HG03025 (cell line): ENCODE measurements around the gene NCR2.
"Not testable (repeated sequence)": the region's sequence is repeated elsewhere in the genome, so short reads cannot be mapped to it uniquely, and the experiment has no call there.

Experiments
- ATAC-seq: cut with Tn5 transposase; IDR thresholded peaks from one replicate; pipeline ENCODE4 v1.9.1; 2021; ENCODE audit warnings: mild to moderate bottlenecking, moderate library complexity; ENCODE audit not compliant: unreplicated experiment, low FRiP score

Gene NCR2

DNA sequence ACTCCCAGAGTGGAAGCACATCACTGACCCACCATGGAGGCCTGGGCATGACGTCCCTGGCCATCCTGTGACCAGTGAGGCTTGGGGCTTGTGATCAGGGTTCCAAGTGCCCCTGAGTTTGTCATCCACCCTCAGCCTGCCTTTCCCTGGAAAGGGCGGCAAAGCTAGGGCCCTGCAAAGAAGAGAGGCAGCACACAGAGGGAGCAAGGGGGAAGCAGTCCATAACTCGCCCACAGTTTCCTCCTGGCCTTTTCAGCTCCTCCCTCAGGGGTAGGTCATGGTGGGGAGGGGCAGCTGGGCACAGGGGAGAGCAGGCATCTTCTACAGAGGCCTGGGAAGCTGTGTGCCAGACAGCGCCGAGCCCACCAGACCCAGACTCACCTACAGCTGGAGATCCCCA is at the start of gene NCR2:
Gene NCR2, plus strand, starts transcription at position 313 of the 400 bp plus-strand sequence. CDS start 269 bp downstream, outside the sequence.
- no peak for ATAC-seq

DNA sequence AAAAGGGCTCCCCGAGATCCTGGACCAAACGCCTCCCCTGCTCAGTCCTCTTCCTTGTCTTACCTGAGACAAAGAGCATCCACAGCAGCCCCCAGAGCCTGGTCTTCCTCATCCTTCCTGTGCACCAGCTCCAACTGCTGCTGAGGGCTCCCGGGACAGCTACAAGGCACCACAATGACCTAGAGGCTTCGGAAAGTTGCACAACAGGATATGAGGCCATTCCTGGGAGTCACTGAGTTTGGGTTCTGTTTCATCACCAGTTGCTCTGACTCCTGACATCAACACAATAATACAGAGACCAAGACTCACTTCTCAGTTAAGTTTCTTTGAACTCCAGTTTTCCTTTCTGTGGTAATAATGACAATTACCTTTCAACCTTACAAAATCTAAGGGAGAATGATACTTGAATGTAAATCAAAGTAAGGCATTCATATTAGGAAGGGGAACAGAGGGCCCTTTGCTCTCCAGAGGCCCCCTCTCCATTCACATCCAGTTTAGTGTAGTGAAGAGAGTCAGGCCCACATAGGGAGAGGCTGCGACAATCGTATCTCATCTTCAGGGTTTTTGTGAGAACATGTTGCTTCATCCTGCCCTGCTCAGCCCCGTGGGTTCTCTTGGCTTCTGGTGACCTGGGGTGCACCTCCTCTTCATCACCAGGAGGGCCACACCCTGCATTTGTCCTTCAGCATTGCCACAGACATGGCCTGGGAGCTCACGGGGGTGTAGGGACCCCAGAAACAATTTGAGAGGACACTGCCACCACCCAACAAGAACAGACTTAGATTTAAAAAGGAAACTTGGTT is 48.7 kb upstream of the NCR2 start, which contains the start of gene TREM1:
Gene TREM1, minus strand, starts transcription at position 139 of the 803 bp plus-strand sequence. Its CDS starts 27 bp downstream, at position 112.
- ATAC-seq: no peak

- no peak for ATAC-seq
Measured at GRCh38 chr6:41288030-41288753, 47.2 kb upstream of the NCR2 start.

DNA sequence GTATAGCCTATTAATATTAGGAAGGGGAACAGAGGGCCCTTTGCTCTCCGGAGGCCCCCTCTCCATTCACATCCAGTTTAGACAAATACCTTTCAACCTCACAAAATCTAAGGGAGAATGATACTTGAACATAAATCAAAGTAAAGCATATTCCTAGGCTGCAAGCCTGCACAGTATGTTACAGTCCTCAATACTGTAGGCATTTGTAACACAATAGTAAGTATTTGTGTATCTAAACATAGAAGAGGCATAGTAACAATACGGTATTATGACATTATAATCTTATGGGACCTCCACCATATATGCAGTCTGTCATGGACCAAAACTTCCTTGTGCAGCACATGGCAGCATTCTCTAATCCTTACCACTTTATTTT is 46.7 kb upstream of the NCR2 start:
- ATAC-seq: no peak

DNA sequence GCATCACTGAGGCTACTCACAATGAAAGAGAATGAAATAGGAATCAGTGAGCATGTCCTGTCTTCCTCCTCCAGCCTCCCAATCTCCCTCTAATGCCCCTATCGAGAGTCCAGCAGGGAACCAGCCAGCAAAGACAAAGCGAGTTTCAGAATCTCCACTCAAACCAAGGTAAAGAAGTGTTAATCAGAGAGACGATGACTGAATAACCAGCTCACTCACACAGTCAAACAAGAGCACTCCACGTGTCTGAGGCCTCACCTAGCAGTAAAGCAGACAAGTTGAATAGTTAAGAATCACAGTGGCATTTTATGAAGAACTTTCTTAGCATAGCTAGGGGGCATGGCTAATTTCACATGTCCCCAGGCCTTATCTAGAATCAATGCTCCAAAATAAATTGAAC is 45.6 kb upstream of the NCR2 start:
- ATAC-seq: no peak

- no peak for ATAC-seq
Measured at GRCh38 chr6:41291717-41292116, 43.7 kb upstream of the NCR2 start.

GRCh38 chr6:41294214-41294872 is 41.1 kb upstream of the NCR2 start:
- no peak for ATAC-seq

- ATAC-seq: not testable (repeated sequence)
Measured at GRCh38 chr6:41297248-41297647, 38.2 kb upstream of the NCR2 start.

GRCh38 chr6:41298785-41299502 is 36.5 kb upstream of the NCR2 start:
- no peak for ATAC-seq

DNA sequence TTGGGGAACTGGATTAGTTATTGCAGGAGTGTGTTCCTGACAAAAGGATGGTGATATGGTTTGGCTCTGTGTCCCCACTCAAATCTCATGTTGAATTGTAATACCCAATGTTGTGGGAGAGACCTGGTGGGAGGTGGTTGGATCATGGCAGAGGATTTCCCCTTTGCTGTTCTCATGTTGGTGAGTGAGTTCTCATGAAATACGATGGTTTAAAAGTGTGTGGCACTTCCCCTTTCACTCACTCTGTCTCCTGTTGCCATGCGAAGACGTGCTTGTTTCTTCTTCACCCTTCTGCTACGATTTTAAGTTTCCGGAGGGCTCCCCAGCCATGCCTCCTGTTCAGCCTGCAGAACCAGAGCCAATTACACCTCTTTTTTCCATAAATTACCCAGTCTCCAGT is 32.8 kb upstream of the NCR2 start:
- no peak for ATAC-seq

DNA sequence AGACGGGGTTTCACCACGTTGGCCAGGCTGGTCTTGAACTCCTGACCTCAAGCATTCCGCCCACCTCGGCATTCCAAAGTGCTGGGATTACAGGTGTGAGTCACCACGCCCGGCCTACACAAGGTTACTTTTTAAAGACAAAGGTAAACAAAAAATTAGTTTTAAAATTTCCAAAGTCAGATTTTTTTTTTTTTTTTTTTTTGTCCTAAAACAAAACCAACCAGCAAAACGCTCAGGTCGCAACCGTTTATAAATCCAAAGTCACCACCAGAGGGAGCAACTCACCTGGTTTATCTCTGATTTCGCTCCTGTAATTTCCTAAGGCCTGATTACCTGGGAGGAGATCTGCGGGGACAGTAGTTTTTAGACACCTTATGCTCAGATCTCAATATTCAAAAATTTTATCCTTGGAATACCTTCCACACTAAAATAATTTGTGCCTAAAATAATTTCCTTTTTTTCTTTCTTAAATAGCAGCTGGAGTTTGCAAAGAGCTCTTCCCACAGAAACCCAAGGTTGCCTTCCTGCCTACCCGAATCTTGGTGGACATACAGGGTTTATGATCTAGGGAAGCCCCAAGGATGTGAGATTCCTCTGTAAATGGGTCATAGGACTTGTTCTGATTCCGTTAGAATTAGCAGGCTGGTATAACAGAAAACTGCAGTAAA is 29.1 kb upstream of the NCR2 start:
- ATAC-seq: no peak

- no peak for ATAC-seq
Measured at GRCh38 chr6:41315203-41315602, 20.2 kb upstream of the NCR2 start.

- ATAC-seq: no peak
Measured at GRCh38 chr6:41315943-41316620, 19.3 kb upstream of the NCR2 start.

DNA sequence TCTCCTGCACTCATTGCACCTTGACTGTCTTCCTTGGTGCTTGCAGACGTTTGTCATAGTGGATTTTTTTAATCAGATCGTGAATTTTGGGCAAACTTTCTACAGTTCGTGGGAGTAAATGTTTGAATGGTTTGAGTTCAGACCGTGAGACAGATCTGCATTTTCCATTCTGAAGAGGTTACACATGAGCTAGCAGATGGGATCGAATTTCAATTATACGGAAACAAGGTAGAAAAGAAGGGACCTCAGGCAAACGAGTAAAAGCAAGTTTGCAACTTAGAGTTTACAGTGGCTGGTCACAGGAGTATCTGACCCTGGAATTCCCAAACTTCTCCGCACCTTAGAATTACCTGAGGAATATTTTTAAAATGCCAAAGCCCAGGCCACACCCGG is 17.2 kb upstream of the NCR2 start:
- ATAC-seq: no peak

GRCh38 chr6:41318654-41319565 is 16.5 kb upstream of the NCR2 start:
- ATAC-seq: peak; percentile 72

DNA sequence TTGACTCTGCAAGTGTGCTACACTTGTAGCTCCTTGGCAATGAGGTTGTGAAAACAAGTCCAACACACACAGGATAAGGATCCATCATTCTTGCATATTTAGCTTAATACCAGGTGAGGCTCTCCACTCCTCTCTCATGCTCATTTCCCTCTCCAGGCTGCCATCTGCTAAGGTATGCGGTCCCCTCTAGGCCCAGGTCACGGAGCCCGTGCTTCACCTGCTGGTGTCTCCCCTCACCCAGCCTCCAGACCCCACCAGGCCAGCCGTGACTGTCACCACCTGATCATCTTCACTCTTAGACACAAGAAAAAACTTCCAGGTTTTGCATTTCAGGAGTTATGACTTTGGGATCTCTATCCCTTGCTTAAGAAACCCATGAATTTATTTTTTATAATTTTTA is 14.2 kb upstream of the NCR2 start:
- ATAC-seq: no peak

- ATAC-seq: no peak
Measured at GRCh38 chr6:41325446-41326066, 9.9 kb upstream of the NCR2 start.

DNA sequence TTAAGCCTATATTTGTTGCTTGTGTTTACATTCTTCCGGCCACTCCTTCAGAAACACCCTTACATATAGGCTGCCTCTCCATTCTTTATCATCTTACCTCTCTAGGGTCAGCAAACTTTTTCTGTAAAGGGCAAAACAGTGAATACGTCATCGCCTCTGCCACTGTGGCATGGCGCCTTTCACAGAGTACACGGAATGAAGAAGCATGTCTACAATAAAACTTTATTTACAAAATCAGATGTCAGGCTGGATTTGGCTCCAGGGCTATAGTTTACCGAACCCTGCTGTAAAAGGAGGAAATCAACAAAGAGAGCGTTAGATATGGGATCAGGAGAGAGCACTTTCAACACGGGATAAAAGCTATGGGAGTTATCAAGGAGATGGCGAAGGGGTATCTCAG is 9.3 kb upstream of the NCR2 start:
- no peak for ATAC-seq
